HG03432 (cell line): ENCODE measurements around the gene VMP1.
"Not testable (repeated sequence)": the region's sequence is repeated elsewhere in the genome, so short reads cannot be mapped to it uniquely, and the experiment has no call there.

Source experiments
- ATAC-seq: cut with Tn5 transposase; IDR thresholded peaks from one replicate; pipeline ENCODE4 v1.9.1; 2021; ENCODE audit warnings: mild to moderate bottlenecking, moderate library complexity; ENCODE audit not compliant: unreplicated experiment

The VMP1 gene

GRCh38 chr17:59853919-59854729 is 146.7 kb downstream of the VMP1 start:
- ATAC-seq: not testable (repeated sequence)

GRCh38 chr17:59856859-59857794 is 149.7 kb downstream of the VMP1 start:
- no peak for ATAC-seq

GRCh38 chr17:59858167-59858816 is 150.8 kb downstream of the VMP1 start:
- no peak for ATAC-seq

- no peak for ATAC-seq
These were observed 151.5 kb downstream of the VMP1 start for GRCh38 chr17:59858932-59859331.

GRCh38 chr17:59859444-59860025 is 152.1 kb downstream of the VMP1 start:
- no peak for ATAC-seq

- ATAC-seq: no peak
These were observed 156.2 kb downstream of the VMP1 start for GRCh38 chr17:59863616-59864015.

- no peak for ATAC-seq
These were observed 162.4 kb downstream of the VMP1 start for GRCh38 chr17:59869941-59870218.

- no peak for ATAC-seq
These were observed 163.0 kb downstream of the VMP1 start for GRCh38 chr17:59870482-59870881.

GRCh38 chr17:59872351-59872750 is 164.9 kb downstream of the VMP1 start:
- ATAC-seq: no peak

- ATAC-seq: not testable (repeated sequence)
These were observed 166.0 kb downstream of the VMP1 start for GRCh38 chr17:59873414-59873813.

- no peak for ATAC-seq
These were observed 166.9 kb downstream of the VMP1 start for GRCh38 chr17:59874376-59874775.

GRCh38 chr17:59876107-59876506 is 168.7 kb downstream of the VMP1 start:
- ATAC-seq: no peak

- ATAC-seq: no peak
These were observed 170.5 kb downstream of the VMP1 start for GRCh38 chr17:59877965-59878364.

GRCh38 chr17:59878624-59879023 is 171.2 kb downstream of the VMP1 start:
- ATAC-seq: no peak

- no peak for ATAC-seq
These were observed 177.4 kb downstream of the VMP1 start for GRCh38 chr17:59884861-59885260.

- ATAC-seq: no peak
These were observed 180.8 kb downstream of the VMP1 start for GRCh38 chr17:59888145-59888750.

- no peak for ATAC-seq
These were observed 183.3 kb downstream of the VMP1 start for GRCh38 chr17:59890720-59891119.
